BLaER1 (cell line): ENCODE results near the gene SSH2.
"Not testable (repeated sequence)": the region's sequence is repeated elsewhere in the genome, so short reads cannot be mapped to it uniquely, and the experiment has no call there.

ENCODE experiments used
- H3K27ac ChIP-seq: shearing (Covaris generic); formaldehyde crosslinking; 2 replicates; pipeline ENCODE4 v1.8.1; 2022
- H3K27me3 ChIP-seq: shearing (Covaris generic); formaldehyde crosslinking; 2 replicates; pipeline ENCODE4 v1.8.1; 2022
- H3K36me3 ChIP-seq: shearing (Covaris generic); formaldehyde crosslinking; 2 replicates; pipeline ENCODE4 v1.8.1; 2022
- H3K4me1 ChIP-seq: shearing (Covaris generic); formaldehyde crosslinking; 2 replicates; pipeline ENCODE4 v1.8.1; 2022
- H3K4me2 ChIP-seq: shearing (Covaris generic); formaldehyde crosslinking; 2 replicates; pipeline ENCODE4 v1.8.1; 2022
- H3K4me3 ChIP-seq: shearing (Covaris generic); formaldehyde crosslinking; 2 replicates; pipeline ENCODE4 v1.8.1; 2022
- H3K9ac ChIP-seq: shearing (Covaris generic); formaldehyde crosslinking; 2 replicates; pipeline ENCODE4 v1.8.1; 2022
- H3K9me3 ChIP-seq: shearing (Covaris generic); formaldehyde crosslinking; 2 replicates; pipeline ENCODE4 v1.8.1; 2022
- H4K20me1 ChIP-seq: shearing (Covaris generic); formaldehyde crosslinking; 2 replicates; pipeline ENCODE4 v1.8.1; 2022
- Cebpa-rat ChIP-seq: shearing (Covaris generic); IDR thresholded peaks from 2 replicates; pipeline ENCODE4 v1.8.1; 2022

SSH2 gene

DNA sequence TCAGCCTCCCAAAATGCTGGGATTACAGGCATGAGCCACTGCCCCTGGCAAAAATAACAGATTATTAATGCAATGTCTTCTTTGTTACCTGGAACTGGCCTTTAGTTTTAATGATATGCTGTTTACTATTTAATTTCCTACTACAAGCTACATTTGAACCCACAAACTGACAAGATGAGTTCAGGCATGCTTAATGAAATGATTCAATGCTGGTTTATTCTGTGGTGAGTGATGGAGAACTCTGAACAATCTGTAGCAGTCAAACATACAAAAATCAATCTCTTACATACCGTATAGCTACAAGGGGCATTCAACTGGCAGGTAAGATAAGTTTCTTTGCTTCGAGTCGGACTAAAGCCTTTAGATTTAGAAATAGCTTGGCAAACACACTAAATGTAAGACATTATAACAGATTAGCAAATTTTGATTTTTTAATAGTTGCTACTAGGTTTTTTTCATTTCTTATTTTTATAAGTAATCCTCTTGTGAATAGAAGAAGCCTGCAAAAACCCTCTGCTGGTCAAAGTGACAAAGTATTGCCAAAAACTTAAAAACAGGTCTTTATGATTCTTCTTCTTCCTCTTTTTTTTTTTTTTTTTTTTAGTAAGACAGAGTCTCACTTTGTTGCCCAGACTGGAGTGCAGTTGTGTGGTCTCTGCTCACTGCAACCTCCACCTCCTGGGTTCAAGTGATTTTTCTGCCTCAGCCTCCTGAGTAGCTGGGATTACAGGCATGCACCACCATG is 138.5 kb downstream of the SSH2 start:
- no peak overlapping the region for H3K27ac ChIP-seq
- H3K4me3 ChIP-seq = no peak overlapping the region
- H3K9me3 ChIP-seq = no peaks in the 10 kb centered on the region
- no peak overlapping the region for H3K9ac ChIP-seq
- no peak overlapping the region for H3K4me2 ChIP-seq
- H3K4me1 ChIP-seq = no peaks in the 10 kb centered on the region
- H3K36me3 ChIP-seq = peaks cover 59% of the 10 kb centered on the region
- H4K20me1 ChIP-seq = peaks cover 18% of the 10 kb centered on the region
- no peaks in the 10 kb centered on the region for H3K27me3 ChIP-seq
- TF ChIP-seq Cebpa-rat = no peak

DNA sequence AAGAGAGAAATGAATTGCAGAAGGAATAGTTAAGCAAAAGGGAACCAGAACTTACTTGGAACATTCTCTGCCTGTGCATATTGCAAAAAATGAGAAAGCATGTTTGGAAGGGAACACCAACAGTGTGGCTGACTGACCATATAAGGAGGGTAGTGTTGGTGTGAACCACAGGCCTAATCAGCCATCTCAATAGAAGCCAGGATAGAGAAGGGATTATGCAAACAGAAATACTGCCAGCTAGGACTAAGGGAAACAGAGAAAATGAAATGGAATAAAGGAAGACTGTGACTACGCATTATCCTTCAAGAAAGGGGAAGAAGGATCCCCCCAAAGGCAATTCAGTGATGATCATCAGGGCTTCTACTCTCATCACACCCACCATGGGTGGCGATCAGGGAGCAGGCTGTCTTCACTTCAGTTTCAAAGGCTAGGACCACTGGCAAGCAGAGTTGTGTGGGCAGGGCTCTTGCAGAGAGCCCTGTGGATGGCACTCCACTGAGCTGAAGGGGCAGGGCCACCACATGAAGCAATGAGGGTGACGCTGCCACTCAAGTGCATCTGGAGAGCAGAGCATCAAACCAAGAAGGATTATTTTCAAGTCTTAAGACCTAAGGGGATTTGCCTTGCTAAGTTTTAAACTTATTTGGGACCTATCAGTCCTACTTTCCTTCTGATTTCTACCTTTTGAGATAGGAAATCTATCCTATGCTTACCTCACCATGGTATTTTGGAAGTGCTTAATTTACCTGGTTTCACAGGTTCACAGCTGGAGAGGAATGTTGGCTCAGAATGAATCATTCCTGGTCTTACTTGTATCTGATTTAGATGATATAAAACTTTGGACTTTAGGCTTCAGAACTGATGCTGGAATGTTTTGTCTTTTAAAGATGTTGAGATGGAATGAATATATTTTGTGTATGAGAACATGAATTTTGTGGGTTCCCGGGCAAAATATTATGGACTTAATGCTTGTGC is 140.5 kb downstream of the SSH2 start:
- no peak for TF ChIP-seq Cebpa-rat
- peaks cover 66% of the 10 kb centered on the region for H3K36me3 ChIP-seq
- no peak overlapping the region for H3K9ac ChIP-seq
- no peak overlapping the region for H3K27ac ChIP-seq
- H4K20me1 ChIP-seq = peaks cover 5% of the 10 kb centered on the region; the same call in 1 of the 2 replicates
- no peaks in the 10 kb centered on the region for H3K27me3 ChIP-seq
- H3K4me2 ChIP-seq = no peak overlapping the region
- H3K4me1 ChIP-seq = no peaks in the 10 kb centered on the region
- H3K4me3 ChIP-seq = no peak overlapping the region
- no peaks in the 10 kb centered on the region for H3K9me3 ChIP-seq

DNA sequence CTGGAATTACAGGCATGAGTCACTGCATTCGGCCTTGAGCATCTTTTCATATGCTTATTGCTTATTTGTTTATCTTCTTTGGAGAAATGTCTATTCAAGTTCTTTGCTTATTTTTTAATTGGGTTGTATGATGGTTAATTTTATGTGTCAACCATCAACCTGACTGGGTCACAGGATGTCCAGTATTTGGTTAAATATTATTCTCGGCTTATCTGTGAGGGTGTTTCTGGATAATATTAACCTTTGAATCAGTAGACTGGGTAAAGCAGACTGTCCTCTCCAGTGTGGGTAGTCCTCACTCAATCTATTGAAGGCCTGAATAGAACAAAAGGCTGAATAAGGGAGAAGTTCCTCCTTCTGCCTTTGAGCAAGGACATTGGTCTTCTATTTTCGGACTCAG is 142.0 kb downstream of the SSH2 start:
- no peak for TF ChIP-seq Cebpa-rat
- Histone ChIP-seq H3K27ac (no peak overlapping the region), H3K4me1 (no peaks in the 10 kb centered on the region), H3K4me3 (no peak overlapping the region), H3K4me2 (no peak overlapping the region), H4K20me1 (no peaks in the 10 kb centered on the region), H3K9me3 (no peaks in the 10 kb centered on the region), H3K9ac (no peak overlapping the region), H3K36me3 (peaks cover 69% of the 10 kb centered on the region), H3K27me3 (no peaks in the 10 kb centered on the region)

DNA sequence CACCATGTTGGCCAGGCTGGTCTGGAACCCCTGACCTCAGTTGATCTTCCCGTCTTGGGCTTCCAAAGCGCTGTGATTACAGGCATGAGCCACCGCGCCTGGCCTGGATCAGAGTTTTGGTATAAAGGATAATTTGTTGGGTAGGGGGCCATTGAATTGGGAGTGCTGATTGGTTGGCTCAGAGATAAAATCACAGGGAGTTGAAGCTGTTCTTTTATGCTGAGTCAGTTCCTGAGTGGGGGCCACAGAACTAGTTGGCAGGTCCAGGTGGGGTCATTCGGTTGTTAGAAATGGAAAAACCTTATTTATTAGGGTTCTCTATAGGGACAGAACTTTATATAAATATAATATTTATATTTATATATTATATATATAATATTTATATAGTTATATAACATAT is 147.1 kb downstream of the SSH2 start:
- TF ChIP-seq Cebpa-rat = no peak
- H4K20me1 ChIP-seq = no peaks in the 10 kb centered on the region
- H3K4me2 ChIP-seq = no peak overlapping the region
- no peak overlapping the region for H3K4me3 ChIP-seq
- no peak overlapping the region for H3K9ac ChIP-seq
- peaks cover 23% of the 10 kb centered on the region for H3K4me1 ChIP-seq
- H3K9me3 ChIP-seq = no peaks in the 10 kb centered on the region
- H3K27me3 ChIP-seq = no peaks in the 10 kb centered on the region
- H3K27ac ChIP-seq = no peak overlapping the region
- H3K36me3 ChIP-seq = peaks cover 40% of the 10 kb centered on the region

DNA sequence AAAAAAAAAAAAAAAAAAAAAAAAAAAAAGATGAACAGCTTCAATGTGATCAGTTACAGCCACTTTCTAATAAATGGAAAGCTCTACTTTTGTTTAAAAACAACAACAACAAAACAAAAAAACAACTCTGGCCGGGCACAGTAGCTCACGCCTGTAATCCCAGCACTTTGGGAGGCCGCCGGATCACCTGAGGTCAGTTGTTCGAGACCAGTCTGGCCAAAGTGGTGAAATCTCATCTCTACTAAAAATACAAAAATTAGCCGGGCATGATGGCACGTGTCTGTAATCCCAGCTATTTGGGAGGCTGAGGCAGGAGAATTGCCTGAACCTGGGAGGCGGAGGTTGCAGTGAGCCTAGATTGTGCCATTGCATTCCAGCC is 150.2 kb downstream of the SSH2 start:
- Histone ChIP-seq H3K4me2 (peak overlapping the region; percentile 58), H3K27ac (peak overlapping the region; percentile 12; the same call in 1 of the 2 replicates), H3K36me3 (peaks cover 51% of the 10 kb centered on the region), H3K4me1 (peaks cover 24% of the 10 kb centered on the region)
- H3K9ac ChIP-seq, H3K27me3 ChIP-seq, H3K9me3 ChIP-seq, H4K20me1 ChIP-seq, H3K4me3 ChIP-seq: not testable (repeated sequence)

DNA sequence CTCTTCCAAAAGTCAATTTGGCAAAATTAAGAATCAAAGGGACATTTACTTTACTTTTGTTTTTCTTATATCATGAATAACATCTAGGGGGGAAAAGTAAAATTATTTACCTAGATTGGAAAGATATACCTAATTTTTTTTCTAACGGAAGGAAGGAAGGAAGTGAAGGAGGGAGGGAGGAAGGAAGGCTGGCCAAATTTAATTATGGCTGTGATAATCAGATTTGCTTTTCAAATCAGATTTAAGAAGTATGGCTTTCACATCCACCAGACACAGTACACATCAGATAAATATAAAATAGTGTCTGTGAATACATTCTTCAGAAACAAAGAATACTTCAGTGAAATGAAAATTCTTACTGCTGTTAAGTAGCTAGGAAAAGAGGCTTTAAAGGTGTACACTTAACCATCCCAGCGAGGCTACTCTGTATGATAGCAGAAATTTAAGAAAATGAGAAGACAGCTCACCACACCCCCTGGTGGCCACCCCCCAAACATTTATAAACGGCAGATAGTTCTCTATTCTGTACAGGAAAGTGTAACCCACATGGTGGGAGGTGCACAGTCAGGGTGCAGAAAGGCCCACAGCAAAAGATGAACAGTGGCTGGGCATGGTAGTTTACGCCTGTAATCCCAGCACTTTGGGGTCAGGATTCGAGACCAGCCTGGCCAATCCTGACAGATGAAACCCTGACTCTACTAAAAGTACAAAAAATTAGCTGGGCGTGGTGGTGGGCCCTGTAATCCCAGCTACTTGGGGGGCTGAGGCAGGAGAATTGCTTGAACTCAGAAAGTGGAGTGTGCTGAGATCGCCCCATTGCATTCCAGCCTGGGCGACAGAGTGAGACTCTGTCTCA is 150.8 kb downstream of the SSH2 start:
- no peak overlapping the region for H3K9ac ChIP-seq
- H3K27me3 ChIP-seq = no peaks in the 10 kb centered on the region
- no peaks in the 10 kb centered on the region for H3K9me3 ChIP-seq
- no peaks in the 10 kb centered on the region for H4K20me1 ChIP-seq
- H3K4me3 ChIP-seq = no peak overlapping the region
- peak overlapping the region; percentile 58 for H3K4me2 ChIP-seq
- H3K36me3 ChIP-seq = peaks cover 50% of the 10 kb centered on the region
- no peak for TF ChIP-seq Cebpa-rat
- H3K27ac ChIP-seq = peak overlapping the region; percentile 22; the same call in 1 of the 2 replicates
- peaks cover 24% of the 10 kb centered on the region for H3K4me1 ChIP-seq

DNA sequence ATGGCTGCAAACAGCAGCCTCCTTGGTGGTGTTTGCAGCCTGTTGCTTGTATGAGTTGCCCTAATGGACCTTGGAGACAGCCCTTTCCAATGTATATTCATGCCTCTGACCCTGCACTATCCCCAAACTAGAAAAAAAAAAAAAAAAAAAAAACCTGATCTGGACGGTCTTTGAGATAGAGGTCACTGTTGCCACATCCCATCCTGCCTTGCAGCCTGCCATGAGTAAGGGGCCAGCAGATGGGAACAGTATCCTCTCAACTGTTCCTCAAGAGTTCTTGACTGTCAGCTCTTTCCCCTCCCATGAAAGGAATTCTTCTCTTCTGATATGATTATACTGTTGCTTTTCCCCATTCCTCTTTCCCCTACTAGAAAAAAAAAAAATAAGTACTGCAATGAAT is 152.4 kb downstream of the SSH2 start:
- H3K9ac ChIP-seq = no peak overlapping the region
- no peaks in the 10 kb centered on the region for H4K20me1 ChIP-seq
- H3K27me3 ChIP-seq = no peaks in the 10 kb centered on the region
- H3K4me2 ChIP-seq = no peak overlapping the region
- H3K4me1 ChIP-seq = peaks cover 26% of the 10 kb centered on the region
- no peaks in the 10 kb centered on the region for H3K9me3 ChIP-seq
- TF ChIP-seq Cebpa-rat = no peak
- H3K4me3 ChIP-seq = no peak overlapping the region
- peaks cover 43% of the 10 kb centered on the region for H3K36me3 ChIP-seq
- no peak overlapping the region for H3K27ac ChIP-seq

DNA sequence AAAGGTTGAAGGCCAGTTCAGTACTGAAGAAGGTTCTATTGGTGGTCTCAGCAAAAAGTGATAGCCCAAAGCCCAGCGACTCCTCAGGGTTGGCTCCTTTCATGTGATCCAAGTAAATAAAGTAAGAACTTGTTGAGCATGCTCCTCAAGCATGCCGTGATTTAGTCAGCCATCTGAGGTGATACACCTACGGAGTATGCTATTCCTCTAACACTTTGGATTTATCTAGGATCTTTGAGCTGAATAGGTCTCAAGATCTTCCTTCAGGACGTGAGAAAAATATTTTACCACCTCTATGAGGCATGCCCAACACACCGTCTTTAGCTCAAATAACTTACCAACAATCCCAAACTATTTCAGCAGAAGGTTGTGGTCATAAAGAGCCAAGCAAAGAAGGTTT is 154.0 kb downstream of the SSH2 start:
- no peak overlapping the region for H3K4me2 ChIP-seq
- H3K4me3 ChIP-seq = no peak overlapping the region
- H3K4me1 ChIP-seq = peaks cover 37% of the 10 kb centered on the region
- H3K27me3 ChIP-seq = no peaks in the 10 kb centered on the region
- no peak overlapping the region for H3K9ac ChIP-seq
- no peak overlapping the region for H3K27ac ChIP-seq
- TF ChIP-seq Cebpa-rat = no peak
- peaks cover 41% of the 10 kb centered on the region for H3K36me3 ChIP-seq
- no peaks in the 10 kb centered on the region for H4K20me1 ChIP-seq
- no peaks in the 10 kb centered on the region for H3K9me3 ChIP-seq

DNA sequence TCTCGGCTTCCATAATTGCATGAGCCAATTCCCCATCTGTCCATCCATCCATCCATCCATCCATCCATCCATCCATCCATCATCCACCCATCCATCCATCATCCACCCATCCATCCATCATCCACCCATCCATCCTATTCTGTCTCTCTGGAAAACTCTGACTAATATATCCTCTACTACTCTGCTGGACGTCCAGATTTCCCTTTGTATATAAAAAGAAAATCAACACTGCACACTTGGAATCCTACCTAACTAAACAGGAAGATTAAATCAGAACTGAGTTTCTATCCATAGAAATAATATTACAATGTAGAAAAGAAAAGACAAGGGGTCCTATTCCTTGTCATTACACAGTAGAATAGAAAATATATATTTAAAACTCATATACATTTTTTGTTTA is 157.0 kb downstream of the SSH2 start:
- Histone ChIP-seq H3K9ac (no peak overlapping the region), H3K4me2 (peak overlapping the region; percentile 49; the same call in 1 of the 2 replicates), H3K4me1 (peaks cover 15% of the 10 kb centered on the region), H4K20me1 (no peaks in the 10 kb centered on the region), H3K36me3 (peaks cover 40% of the 10 kb centered on the region), H3K9me3 (no peaks in the 10 kb centered on the region), H3K27ac (peak overlapping the region; percentile 27; the same call in 1 of the 2 replicates), H3K4me3 (no peak overlapping the region), H3K27me3 (no peaks in the 10 kb centered on the region)
- no peak for TF ChIP-seq Cebpa-rat
